Activated CD4-positive, alpha-beta T cell treated with anti-CD3 and anti-CD28 coated beads for 48 hours (primary cell): ENCODE data around the gene NUTM2B.
A peak's percentile ranks its signal among the peaks of the same experiment; 100 is the strongest.
"Not testable (repeated sequence)": the region's sequence is repeated elsewhere in the genome, so short reads cannot be mapped to it uniquely, and the experiment has no call there.

Experiments
- DNase-seq: peaks from one replicate; pipeline ENCODE4 v3.0.0-alpha.2; 2020

Gene NUTM2B

DNA sequence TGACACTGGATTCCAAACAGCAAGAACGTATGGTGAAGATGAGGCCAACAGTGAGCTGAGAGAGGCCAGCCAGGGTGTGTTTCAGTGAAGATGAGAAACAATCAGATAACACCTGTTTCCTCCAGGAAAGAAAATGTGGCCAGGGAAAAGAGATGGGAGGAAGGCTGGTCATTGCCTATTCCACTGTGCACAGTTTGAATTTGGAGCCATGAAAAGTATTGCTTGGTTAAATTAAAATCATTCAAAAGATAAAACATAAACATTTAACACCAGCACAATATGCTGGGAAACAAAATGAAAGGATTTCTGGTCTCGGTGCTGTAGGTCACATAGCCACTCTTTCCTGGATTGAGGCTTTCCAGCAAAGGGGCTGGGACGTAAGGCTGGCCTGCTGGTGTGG lies at the start of gene NUTM2B:
Gene NUTM2B, plus strand, starts transcription at position 301 of the 400 bp plus-strand sequence. CDS start 383 bp downstream, outside the sequence.
- DNase-seq, result not testable (repeated sequence)

- not testable (repeated sequence) for DNase-seq
These were observed 39.7 kb upstream of the NUTM2B start for GRCh38 chr10:79663287-79663686.

DNA sequence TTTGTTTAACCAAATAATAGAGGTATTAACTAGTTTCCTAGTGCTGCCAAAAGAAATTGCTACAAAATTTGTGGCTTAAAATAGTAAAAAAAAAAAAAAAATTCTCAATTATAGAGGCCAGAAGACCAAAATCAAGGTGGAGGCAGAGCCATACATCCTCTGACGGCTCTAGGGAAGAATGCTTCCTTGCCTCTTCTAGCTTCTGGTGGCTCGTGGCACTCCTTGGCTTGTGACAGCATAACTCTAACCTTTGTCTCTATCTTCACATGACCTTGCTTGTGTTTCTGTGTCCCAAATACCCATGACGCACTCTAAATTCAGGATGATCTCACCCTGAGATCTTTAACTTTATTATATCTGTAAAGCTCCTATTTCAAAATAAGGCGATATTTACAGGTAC lies 38.3 kb upstream of the NUTM2B start:
- not testable (repeated sequence) for DNase-seq

GRCh38 chr10:79669248-79669788 lies 33.7 kb upstream of the NUTM2B start:
- not testable (repeated sequence) for DNase-seq

GRCh38 chr10:79674878-79675277 lies 28.1 kb upstream of the NUTM2B start:
- DNase-seq, result peak; percentile 34

- not testable (repeated sequence) for DNase-seq
These were observed 19.8 kb upstream of the NUTM2B start for GRCh38 chr10:79683026-79683883.

GRCh38 chr10:79683884-79684720 lies 18.9 kb upstream of the NUTM2B start:
- DNase-seq, result not testable (repeated sequence)

GRCh38 chr10:79685044-79685685 lies 17.9 kb upstream of the NUTM2B start:
- peak; percentile 65 for DNase-seq

DNA sequence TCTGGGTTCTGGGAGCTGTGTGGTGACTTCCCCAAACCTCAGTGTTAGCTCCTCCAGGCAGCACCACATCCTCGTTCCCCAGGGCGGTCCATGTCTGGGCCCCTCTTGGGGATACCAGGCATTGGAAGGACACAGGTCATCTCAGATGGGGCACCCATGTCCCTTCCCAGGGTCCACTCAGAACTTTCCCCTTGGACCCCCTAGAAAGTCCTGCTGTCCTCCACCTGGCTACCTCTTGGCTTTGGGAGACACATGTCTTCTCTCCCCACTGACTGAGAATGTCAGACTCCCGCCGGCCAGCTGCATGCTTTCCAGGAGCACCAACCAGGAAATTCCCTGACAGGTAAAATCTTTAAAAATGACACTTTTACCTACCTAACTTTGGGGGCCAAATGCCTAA lies 16.4 kb upstream of the NUTM2B start:
- not testable (repeated sequence) for DNase-seq

DNA sequence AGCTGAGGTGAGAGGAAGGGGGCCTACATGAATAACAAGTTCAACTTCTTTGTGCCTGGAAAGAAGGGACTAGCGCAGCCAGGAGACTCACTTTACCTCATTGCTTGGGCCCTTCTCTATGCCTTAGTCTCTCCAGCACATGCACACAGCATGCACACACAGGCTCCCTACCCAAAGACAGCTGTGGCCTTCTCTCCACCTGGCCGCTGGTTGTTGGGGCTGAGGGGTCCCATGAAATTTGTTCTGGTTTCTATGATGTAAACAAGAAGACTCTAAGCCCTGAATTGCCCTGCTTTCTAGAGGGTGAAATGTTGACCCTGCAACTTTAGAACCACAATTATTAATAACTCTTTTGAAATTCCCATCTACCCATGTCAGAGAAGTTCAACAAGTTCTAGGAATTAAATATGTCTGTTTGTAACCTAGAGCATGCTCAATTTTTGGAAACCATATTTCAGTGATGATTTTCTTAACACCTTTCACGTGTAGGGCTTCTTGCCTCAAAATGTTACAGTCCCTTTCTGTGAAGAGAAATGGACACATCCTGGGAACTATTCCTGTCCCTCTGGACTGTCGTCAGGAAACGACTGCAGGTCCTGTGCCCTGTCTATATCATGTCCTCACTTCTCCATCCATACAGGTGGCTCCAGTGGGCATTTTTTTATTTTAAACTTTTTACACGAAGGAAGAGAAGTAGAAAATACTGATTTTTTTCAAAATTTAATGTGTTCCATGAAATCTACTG lies 15.4 kb upstream of the NUTM2B start:
- not testable (repeated sequence) for DNase-seq

DNA sequence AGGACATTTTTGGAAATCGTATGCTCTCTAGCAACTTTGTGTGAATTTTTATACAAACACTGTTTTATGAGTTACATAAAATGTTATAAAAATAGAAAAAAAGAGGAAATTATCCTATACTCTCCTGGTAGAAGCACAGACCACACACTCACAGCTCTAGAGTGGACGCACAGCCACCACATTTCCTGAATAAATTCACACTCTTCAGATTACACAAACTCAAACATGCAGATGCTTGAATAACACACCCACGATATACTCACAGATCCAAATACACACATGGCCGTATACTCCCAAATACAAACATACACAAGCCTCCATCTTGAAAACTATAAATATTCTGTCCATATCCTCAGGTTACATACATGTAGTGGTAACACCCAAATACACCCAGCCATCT lies 14.2 kb upstream of the NUTM2B start:
- DNase-seq, result not testable (repeated sequence)

DNA sequence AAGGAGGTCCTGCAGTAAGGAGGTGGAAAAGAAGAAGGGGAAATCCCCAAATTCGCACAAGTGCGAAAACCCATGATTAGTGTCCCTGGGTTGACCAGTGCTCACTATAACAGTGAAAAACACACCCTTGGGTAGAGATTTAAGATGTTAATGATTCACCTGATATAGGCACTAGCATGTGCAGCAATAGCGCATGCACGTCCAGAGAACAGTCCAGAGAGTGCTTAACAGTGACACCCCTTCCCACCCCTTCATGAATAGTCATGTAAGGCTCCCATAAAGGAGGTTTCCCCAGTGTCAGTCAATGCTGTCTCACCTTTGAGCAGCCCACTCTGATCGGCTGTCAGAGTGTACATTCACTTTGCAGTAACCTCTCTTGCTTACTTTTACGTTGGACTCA lies 6.4 kb upstream of the NUTM2B start:
- not testable (repeated sequence) for DNase-seq

DNA sequence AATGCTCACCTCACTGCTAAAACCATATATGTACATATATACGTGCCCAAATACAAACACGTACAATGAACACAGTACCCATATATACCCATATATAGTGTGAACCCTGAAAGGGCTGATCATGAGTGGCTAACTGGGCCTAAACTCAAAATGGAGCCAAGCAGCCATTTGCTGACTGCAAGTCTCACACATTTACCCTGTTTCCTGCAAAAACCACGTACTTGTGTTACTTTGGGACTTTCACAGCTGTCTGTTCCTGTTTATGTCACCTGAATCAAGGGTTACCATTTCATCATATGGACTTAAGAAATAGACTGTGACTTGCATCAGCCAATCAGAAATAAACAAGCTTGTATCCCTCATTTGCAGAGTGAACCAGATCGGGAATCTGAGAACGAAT lies 5.9 kb upstream of the NUTM2B start:
- DNase-seq, result not testable (repeated sequence)

DNA sequence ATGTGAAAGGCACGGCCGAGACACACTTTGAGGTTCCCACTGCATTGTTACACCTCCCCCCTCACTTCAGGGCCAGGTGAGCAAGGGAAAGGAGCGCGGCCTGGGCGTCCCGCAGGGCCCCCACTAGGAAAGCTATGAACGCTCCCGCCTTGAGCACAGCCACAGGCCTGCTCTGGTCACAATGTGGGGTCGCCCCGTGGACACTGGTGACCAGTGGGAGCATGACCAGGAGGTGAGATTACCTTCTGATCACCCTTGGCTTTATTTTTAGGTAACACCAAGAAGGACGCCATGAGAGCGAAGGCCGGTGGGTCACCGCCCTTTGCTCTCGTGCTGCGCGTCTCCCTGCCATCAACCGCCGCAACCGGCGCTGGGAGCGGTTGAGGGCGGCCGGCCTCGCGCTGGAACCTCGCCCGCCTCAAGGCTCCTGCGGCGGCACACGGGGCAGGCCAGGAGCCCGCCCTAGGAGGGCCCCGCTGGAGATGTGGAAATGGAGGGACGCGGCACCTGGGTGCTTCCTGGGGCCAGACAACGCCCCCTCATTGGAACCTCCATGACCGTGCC lies 2.6 kb upstream of the NUTM2B start:
- not testable (repeated sequence) for DNase-seq

DNA sequence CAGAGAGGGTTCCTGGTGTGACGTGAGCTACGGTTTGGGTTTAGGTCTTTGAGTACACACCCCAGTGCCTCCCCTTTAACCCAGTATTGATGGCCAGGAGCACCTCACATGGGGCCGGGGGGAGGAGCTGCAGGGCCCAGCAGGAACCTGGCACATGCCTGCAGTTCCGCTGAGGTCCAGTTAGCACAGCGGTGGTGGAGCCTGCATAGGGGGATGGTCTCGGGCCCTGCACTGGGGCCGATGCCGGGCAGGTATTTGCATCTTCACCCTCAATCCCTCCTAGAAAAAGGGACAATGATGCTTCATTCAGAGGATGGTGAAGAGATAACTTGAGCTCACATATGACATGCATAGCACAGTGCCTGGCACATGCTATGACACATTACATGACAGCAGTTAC lies 4.0 kb downstream of the NUTM2B start:
- DNase-seq, result not testable (repeated sequence)

GRCh38 chr10:79714976-79715375 lies 11.9 kb downstream of the NUTM2B start:
- DNase-seq, result not testable (repeated sequence)

GRCh38 chr10:79716917-79717579 lies 14.0 kb downstream of the NUTM2B start:
- not testable (repeated sequence) for DNase-seq

- DNase-seq, result not testable (repeated sequence)
These were observed 17.0 kb downstream of the NUTM2B start for GRCh38 chr10:79720000-79720399.

- not testable (repeated sequence) for DNase-seq
These were observed 23.6 kb downstream of the NUTM2B start for GRCh38 chr10:79726620-79727019.

GRCh38 chr10:79744844-79745243 lies 41.8 kb downstream of the NUTM2B start:
- not testable (repeated sequence) for DNase-seq

DNA sequence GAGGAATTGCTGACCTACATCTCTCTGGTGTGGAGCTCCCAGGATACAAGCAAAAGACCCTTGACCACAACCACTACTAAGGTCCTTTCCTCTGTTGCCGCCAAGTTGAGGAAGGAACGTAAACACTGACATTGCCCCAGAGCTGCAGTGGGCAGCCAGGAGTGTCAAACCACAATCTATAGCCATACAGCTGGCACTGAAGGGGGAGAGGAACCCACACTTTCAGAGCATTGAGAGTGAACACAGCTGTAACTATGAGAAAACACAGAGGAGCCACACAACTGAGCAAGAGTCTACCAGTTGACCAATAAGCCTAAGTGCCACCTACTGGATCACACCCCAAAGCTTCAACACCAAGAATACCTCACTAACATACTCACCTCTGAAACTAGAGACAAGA lies 45.5 kb downstream of the NUTM2B start:
- not testable (repeated sequence) for DNase-seq
